Measurements from ENCODE around the gene AIP.

GRCh38 chr11:67495234-67496005, 12.6 kb downstream of the AIP start:
- TF ChIP-seq, protein P1, sequence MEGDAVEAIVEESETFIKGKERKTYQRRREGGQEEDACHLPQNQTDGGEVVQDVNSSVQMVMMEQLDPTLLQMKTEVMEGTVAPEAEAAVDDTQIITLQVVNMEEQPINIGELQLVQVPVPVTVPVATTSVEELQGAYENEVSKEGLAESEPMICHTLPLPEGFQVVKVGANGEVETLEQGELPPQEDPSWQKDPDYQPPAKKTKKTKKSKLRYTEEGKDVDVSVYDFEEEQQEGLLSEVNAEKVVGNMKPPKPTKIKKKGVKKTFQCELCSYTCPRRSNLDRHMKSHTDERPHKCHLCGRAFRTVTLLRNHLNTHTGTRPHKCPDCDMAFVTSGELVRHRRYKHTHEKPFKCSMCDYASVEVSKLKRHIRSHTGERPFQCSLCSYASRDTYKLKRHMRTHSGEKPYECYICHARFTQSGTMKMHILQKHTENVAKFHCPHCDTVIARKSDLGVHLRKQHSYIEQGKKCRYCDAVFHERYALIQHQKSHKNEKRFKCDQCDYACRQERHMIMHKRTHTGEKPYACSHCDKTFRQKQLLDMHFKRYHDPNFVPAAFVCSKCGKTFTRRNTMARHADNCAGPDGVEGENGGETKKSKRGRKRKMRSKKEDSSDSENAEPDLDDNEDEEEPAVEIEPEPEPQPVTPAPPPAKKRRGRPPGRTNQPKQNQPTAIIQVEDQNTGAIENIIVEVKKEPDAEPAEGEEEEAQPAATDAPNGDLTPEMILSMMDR (IDR thresholded peaks at IDR 0.05; ENCODE audit: low read depth, low read length), result no peak
- no peak for TF ChIP-seq EZH2phosphoT487 (IDR thresholded peaks at IDR 0.05; ENCODE audit: low read depth)
